SIG-M5 treated with dmso at 0.1 percent for 504 hours (cell line): ENCODE data around the gene INTS1.

Experiments
- DNase-seq: peaks from one replicate; lab custom pipeline; 2025; ENCODE audit not compliant: unreplicated experiment; lab: John Stamatoyannopoulos, UW

The INTS1 gene

GRCh38 chr7:1466524-1467271, 37.5 kb downstream of the INTS1 start:
- DNase-seq, result no peak

- no peak for DNase-seq
These were observed 39.5 kb downstream of the INTS1 start for GRCh38 chr7:1464694-1465093.

GRCh38 chr7:1463676-1464223, 40.4 kb downstream of the INTS1 start:
- DNase-seq, result no peak

- DNase-seq, result no peak
These were observed 42.4 kb downstream of the INTS1 start for GRCh38 chr7:1461646-1462375.

- no peak for DNase-seq
These were observed 43.2 kb downstream of the INTS1 start for GRCh38 chr7:1460821-1461645.

- DNase-seq, result no peak
These were observed 44.0 kb downstream of the INTS1 start for GRCh38 chr7:1459920-1460820.

GRCh38 chr7:1459512-1459892, 44.7 kb downstream of the INTS1 start:
- DNase-seq, result peak; percentile 95

- DNase-seq, result no peak
These were observed 45.3 kb downstream of the INTS1 start, which contains the start of gene MICALL2 for GRCh38 chr7:1458683-1459511. Gene MICALL2 (minus strand): TSS chr7:1459470. CDS start chr7:1459326, 144 bp downstream.

GRCh38 chr7:1457949-1458682, 46.1 kb downstream of the INTS1 start:
- DNase-seq, result no peak

- no peak for DNase-seq
These were observed 46.9 kb downstream of the INTS1 start for GRCh38 chr7:1457059-1457948.

- DNase-seq, result no peak
These were observed 48.2 kb downstream of the INTS1 start for GRCh38 chr7:1455955-1456354.

- DNase-seq, result peak; percentile 74
These were observed 48.8 kb downstream of the INTS1 start for GRCh38 chr7:1455241-1455939.

GRCh38 chr7:1454542-1454941, 49.6 kb downstream of the INTS1 start:
- DNase-seq, result no peak

- DNase-seq, result no peak
These were observed 52.0 kb downstream of the INTS1 start for GRCh38 chr7:1452205-1452604.

GRCh38 chr7:1450987-1451386, 53.2 kb downstream of the INTS1 start:
- DNase-seq, result no peak

- DNase-seq, result no peak
These were observed 53.8 kb downstream of the INTS1 start for GRCh38 chr7:1450431-1450830.

- no peak for DNase-seq
These were observed 54.2 kb downstream of the INTS1 start for GRCh38 chr7:1449951-1450350.
